Pancreas (tissue), 10 donors: ENCODE measurements around the gene DNAH17. TPM values are rescaled to one million over a fixed set of nuclear protein-coding genes. Genes with fewer than 3 reads are reported as not detected.

Experiments used
- ATAC-seq, 4 donors: fragments of 200-7000 bp; cut with Tn5 transposase; one replicate each; pipeline versions ENCODE4 v1.8.0 to v1.9.1; 2020; ENCODE audit warnings: mild to moderate bottlenecking in 4 of 4, moderate library complexity in 4 of 4
- DNase-seq, 6 donors: peaks; one replicate each; pipeline ENCODE4 v3.0.0-alpha.2; 2020
- FAIRE-seq: peaks from 2 replicates; lab custom pipeline; 2012; peaks lifted over from hg19 to GRCh38; lab: Jason Lieb, UNC
- H3K27ac ChIP-seq, 4 donors: fragments of 200-600 bp; sonication (generic); 1 replicate in 3 of 4; 2 replicates in 1 of 4; pipeline versions ENCODE4 v1.5.0 to v1.8.0; 2020
- H3K27me3 ChIP-seq, 4 donors: fragments of 200-600 bp; one replicate each; pipeline ENCODE4 v1.8.0; 2021
- H3K36me3 ChIP-seq, 3 donors: fragments of 200-600 bp; sonication (generic) in 1 of 3; one replicate each; pipeline versions ENCODE4 v1.5.0 to v1.8.0; 2020 to 2021
- H3K4me1 ChIP-seq, 3 donors: fragments of 200-600 bp; one replicate each; pipeline ENCODE4 v1.8.0; 2021
- H3K4me3 ChIP-seq, 4 donors: fragments of 200-600 bp; sonication (generic) in 2 of 4; one replicate each; pipeline versions ENCODE4 v1.5.0 to v1.8.0; 2020 to 2021
- H3K9me3 ChIP-seq, 4 donors: fragments of 200-600 bp; one replicate each; pipeline ENCODE4 v1.8.0; 2021
- CTCF ChIP-seq, 4 donors: fragments of 200-600 bp; sonication (generic) in 3 of 4; IDR thresholded peaks; one replicate each; pipeline versions ENCODE4 v1.5.0 to v1.8.0; 2021; ENCODE audit warnings: antibody characterized with exemption in 4 of 4
- WGBS, 2 donors: extraction: QIAGEN DNeasy Blood & Tissue Kit; methylation state at CpG; one replicate each; pipeline ENCODE4 v1.1.7; 2013; 5-methylcytosine and 5-hydroxymethylcytosine counted together
- intact Hi-C, 3 donors: fragments of 100-400 bp; cut with DNase I; formaldehyde crosslinking; loops; one replicate each; pipeline versions ENCODE4 v1.11.1 to v1.14.2; 2022
- polyA plus RNA-seq, 2 donors: library from polyadenylated mRNA; stranded (reverse); fragments of 200-250 nt; gene quantifications; one replicate each; pipeline ENCODE4 v1.2.3, GENCODE V29; 2013
- total RNA-seq, 6 donors: library from RNA; stranded (reverse); fragmentation: NEBNext Ultra II Directional in 4 of 6; extraction: Animal tissue kit (Norgen Biotek cat#: 25700) in 4 of 6; gene quantifications; one replicate each; pipeline versions ENCODE4 v1.2.1 to v1.2.4, GENCODE V29; 2021 to 2023
- donor health status: healthy with polysubstance abuse.
- donor health status: DM: no; HTN: no; CAD: no; lungs with moderate emphysema.
- donor health status: DM: no; HTN: no; CAD: no.
- donor health status: control.
- donor health status: control.
- donor health status: Bipolar disorder and iron deficiency.
- donor health status: DM: yes; HTN: yes; CAD: no.
- donor health status: DM: no; HTN: no; CAD: no.
- donor health status: DM: no; HTN: no; CAD: no.
- donor health status: DM: yes; HTN: yes; CAD: no.

Gene DNAH17
- total and polyA plus RNA-seq, 8 donors: 0.02 to 0.08 (median 0.03) TPM; not detected in 5

DNA sequence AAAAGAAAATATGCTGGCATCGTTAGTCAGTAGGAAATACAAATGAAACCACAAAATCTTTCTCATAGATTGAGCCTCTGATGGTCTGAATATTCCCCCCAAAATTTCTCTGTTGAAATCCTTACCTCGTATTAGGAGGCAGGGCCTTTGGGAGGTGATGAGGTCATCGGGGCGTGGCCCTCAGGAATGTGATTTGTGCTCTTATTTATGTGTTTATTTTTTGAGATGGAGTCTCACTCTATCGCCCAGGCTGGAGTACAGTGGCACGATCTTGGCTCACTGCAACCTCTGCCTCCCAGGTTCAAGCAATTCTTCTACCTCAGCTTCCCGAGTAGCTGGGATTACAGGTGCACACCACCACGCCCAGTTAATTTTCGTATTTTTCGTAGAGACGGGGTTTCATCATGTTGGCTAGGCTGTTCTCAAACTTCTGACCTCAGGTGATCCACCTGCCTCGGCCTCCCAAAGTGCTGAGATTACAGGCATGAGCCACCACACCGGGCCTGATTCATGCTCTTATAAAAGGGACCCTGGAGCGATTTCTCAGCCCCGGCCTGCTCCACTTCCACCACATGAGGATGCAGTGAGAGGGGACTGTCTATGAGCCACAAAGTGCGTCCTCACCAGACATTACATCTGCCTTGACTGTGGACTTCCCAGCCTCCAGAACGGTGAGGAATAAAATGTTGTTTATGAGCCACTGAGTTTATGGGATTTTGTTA lies 53.1 kb downstream of the DNAH17 start:
- intact Hi-C loops: no loop called here
- ATAC-seq (no peak), DNase-seq (peak in 1 of 6 donors; percentile 5), FAIRE-seq (no peak)
- Histone ChIP-seq H3K27ac (no peak overlapping the region), H3K9me3 (no peaks in the 10 kb centered on the region), H3K36me3 (no peaks in the 10 kb centered on the region), H3K4me1 (no peaks in the 10 kb centered on the region), H3K27me3 (no peaks in the 10 kb centered on the region), H3K4me3 (no peak overlapping the region)
- TF ChIP-seq CTCF (IDR thresholded peaks at IDR 0.05): no peak
- WGBS, 2 donors: 81 to 84% methylated on average over 17 of the region's 17 CpGs

GRCh38 chr17:78522031-78522809 lies 55.0 kb downstream of the DNAH17 start:
- Histone ChIP-seq H3K9me3 (no peaks in the 10 kb centered on the region), H3K4me1 (no peaks in the 10 kb centered on the region), H3K36me3 (no peaks in the 10 kb centered on the region), H3K27me3 (no peaks in the 10 kb centered on the region), H3K27ac (no peak overlapping the region), H3K4me3 (no peak overlapping the region)
- intact Hi-C loops: no loop called here
- ATAC-seq (no peak), FAIRE-seq (no peak), DNase-seq (peak in 1 of 6 donors; percentile 18)
- WGBS, 2 donors: 90 to 94% methylated on average over 16 of the region's 16 CpGs
- TF ChIP-seq CTCF (IDR thresholded peaks at IDR 0.05): no peak

DNA sequence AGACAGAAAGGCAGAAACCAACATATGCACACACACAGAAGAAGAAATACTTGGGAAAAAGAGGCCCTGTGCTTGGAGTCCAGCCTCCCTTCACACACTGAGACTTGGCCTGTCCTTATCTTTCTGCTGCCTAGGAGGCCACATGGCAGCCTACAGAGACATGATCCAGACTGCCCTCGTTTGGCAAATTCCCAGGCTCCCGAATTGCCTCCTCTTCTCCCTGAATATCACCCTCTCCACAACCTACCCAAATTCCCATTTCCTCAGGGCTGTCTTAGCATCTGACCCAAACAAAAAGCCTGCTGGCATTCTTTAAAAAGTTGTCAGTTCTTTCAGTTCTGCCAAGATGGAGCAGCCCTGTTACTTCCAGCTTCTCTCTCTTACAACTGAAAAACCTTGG lies 59.8 kb downstream of the DNAH17 start:
- intact Hi-C loops: no loop called here
- no peak for FAIRE-seq
- Histone ChIP-seq H3K27me3 (no peaks in the 10 kb centered on the region), H3K36me3 (no peaks in the 10 kb centered on the region), H3K4me1 (no peaks in the 10 kb centered on the region), H3K9me3 (no peaks in the 10 kb centered on the region), H3K27ac (no peak overlapping the region), H3K4me3 (no peak overlapping the region)
- 65 to 68% methylated on average over 2 of the region's 2 CpGs for WGBS, 2 donors
- no peak for TF ChIP-seq CTCF (IDR thresholded peaks at IDR 0.05)
- no peak for ATAC-seq
- no peak for DNase-seq

DNA sequence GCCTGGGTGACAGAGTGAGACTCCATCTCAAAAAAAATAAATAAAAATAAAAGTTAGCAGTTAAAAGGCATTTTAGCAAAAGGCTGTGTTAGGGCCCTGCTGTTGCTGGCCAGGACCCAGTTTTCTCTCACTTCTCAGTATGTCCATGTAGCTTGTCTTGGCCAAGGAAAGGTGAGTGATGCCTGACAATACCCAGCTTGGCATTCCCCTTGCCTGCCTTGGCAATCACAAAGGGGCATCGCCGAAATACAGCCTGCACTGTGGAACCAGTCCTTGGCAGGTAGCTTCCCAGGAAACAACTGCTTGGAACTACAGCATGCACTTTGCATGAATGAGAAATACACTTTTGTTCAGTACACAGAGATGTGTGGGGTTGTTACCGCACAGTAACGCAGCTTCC lies 61.7 kb downstream of the DNAH17 start:
- no peak for FAIRE-seq

More for the DNA sequence above, 61.7 kb downstream of the DNAH17 start:
- intact Hi-C loops: no loop called here
- no peak overlapping the region for H3K27ac ChIP-seq
- H3K27me3 ChIP-seq: no peaks in the 10 kb centered on the region
- TF ChIP-seq CTCF (IDR thresholded peaks at IDR 0.05): no peak
- H3K4me1 ChIP-seq: no peaks in the 10 kb centered on the region
- ATAC-seq (no peak), DNase-seq (no peak)
- H3K4me3 ChIP-seq: no peak overlapping the region
- H3K9me3 ChIP-seq: no peaks in the 10 kb centered on the region
- 80 to 92% methylated on average over 4 of the region's 4 CpGs for WGBS, 2 donors
- no peaks in the 10 kb centered on the region for H3K36me3 ChIP-seq
